Hematopoietic multipotent progenitor cell treated with erythropoietin and hydrocortisone succinate and interleukin-3 and kit ligand, for 4 days (in vitro differentiated cells): ENCODE data around the gene HACD3.
A peak's percentile ranks its signal among the peaks of the same experiment; 100 is the strongest.
"Not testable (repeated sequence)": the region's sequence is repeated elsewhere in the genome, so short reads cannot be mapped to it uniquely, and the experiment has no call there.

Experiments used
- DNase-seq: peaks from one replicate; pipeline ENCODE4 v3.0.0-alpha.2; 2015

Gene HACD3

GRCh38 chr15:65603559-65603958 is 73.3 kb downstream of the HACD3 start:
- DNase-seq, result no peak

DNA sequence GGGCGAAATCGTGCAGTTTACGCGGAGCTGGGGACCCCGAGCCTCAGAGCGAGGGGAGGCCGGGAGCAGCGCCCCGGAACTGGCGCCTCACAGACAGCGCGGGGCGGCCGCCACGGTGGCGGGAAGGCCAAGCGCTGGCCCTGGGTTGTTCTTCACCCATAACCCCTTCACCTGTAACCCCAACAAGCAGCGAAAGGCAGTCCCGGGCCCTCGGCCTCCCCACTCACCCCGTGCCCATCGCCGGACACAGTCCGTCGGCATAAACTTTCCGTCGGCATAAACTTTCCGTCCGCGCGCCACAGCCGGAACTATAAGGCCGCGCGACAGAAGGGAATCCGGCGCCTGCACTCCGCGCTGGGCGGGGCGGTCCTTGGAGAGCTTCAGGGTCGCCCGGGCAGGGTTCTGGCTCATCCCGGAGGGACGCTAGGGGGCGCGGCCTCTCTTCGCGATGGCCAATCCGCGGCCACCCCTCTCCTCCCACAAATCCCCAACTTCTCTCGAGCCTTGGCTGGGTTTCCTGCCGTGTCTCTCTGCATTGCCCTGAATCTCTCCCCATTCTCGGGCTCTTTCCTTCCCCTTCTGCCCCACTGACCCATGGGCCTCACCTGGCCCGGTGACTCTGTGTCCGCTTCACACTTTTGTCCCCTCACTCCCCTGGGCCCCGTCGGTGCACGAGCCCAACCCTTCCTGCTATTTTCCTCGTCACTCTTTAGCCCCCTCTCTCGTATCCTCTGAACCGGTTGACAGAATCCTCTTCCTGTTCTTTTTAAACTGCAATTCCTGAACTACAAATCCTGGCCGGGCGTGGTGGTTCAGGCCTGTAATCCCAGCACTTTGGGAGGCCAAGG is 80.8 kb downstream of the HACD3 start, which contains the start of gene INTS14:
TSS of gene INTS14 (minus strand) at position 261 of the 848 bp plus-strand sequence. CDS start 3,751 bp downstream, outside the sequence.
- peak; percentile 99 for DNase-seq

DNA sequence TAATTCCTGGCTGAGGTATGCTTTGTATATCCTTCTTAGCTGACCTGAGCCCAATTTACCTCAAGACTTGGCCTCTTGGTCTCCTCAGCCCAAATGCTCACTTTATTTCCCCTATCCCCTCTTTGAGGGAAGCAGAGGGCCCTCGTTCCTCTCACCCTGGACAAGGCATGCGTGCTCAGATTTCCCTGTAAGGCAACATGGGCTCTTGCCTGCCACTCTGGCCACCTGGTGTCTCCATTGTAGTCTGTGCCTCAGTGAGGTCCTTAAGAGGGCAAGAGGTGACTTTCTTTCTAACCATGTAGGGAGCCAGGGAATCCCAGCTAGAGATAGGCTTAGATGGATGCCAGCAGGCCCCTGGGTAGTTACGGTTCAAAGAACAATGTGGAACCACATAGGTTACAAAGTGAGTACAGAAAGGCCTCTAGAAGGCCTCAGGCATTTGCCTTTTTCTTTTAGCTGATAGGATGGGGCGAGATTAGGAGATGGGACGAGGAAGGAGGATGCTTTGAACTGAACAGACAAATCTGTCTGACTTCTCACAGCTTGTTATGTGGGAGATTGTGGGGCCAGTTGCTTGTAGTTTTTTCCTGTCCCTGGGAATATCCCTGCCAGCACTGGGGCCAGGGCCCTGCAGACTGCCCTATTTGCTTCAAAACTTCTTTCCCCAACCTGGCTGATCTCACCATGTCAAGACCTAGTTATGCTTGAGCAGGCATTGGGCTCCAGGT is 81.8 kb downstream of the HACD3 start:
- DNase-seq, result no peak

DNA sequence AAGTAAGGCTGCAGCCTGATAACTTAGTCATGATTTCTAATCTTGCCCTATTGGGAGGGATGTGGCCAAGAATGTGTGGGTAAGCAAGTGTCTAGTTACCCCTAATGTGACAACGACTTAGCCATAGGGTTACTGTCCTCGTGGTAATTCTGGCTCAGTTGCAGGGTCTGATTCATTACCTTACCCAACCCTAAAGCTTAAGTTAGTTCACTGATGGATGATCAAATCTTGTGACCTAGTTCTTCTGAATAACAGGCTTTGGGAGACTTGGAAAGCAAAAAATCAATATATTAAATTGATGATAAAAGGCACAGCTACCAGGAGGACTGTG is 82.3 kb downstream of the HACD3 start:
- no peak for DNase-seq

DNA sequence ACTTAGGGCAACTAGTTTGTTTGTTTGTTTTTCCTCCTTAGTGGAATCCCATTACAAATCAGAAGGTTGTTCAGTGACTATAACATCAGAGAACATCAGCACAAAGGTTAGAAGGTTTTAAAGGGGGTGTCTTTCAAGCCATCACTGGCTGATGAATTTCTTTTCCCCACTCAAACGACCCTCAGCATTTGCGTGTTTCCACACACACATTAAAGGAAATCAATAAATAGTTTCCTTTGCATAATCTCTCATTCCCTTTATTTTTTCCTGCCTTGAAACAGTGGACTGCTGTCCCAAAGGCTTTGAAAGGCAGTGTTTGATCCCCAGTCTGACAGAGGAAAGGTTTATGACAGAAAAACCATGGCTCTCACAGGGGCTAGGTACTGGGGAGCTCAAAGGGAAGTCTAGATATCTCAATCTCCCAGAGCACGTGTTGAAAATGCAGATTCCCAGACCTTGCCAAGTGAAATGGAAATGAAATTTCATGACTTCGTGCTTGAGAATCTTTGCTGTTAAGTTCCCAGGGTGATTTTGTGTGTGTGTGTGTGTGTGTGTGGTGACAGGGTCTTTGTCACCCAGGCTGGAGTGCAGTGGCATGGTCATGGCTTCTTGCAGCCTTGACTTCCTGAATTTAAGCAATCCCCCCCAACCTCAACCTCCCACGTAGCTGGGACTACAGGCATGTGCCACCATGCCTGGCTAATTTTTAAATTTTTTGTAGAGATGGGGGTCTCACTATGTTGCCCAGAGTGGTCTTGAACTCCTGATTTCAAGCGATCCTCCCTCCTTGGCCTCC is 82.9 kb downstream of the HACD3 start:
- no peak for DNase-seq

DNA sequence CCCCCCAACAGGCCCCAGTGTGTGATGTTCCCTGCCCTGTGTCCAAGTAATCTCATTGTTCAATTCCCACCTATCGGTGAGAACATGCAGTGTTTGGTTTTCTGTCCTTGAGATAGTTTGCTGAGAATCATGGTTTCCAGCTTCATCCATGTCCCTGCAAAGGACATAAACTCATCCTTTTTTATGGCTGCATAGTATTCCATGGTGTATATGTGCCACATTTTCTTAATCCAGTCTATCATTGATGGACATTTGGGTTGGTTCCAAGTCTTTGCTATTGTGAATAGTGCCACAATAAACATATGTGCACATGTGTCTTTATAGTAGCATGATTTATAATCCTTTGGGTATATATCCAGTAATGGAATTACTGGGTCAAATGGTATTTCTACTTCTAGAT is 85.6 kb downstream of the HACD3 start:
- DNase-seq, result not testable (repeated sequence)

DNA sequence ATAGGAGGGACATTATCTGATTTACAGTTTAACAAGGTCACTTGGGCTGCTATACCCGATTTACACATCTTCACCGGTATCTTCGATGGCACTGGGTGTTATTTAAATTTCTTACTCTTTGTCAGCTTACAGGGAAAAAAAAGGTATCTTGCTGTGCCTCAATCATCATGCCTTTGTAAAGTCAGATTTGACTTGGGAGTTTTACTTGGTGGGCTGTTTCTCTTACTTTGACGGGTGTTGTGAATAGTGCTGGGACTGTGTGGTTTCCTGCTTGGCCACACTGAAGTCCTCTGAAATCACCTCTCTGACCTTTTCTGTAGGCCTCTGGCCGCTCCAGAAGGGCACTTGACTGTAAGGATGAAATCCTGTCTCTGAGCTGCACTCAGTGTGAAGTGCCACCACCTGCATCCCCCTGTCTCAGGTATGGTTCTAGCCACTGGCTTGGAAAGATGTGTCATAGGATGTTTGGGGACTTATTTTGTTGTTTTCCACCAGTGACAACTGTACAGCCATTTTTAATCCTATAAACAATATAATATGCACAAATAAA is 88.4 kb downstream of the HACD3 start:
- no peak for DNase-seq

- peak; percentile 84 for DNase-seq
Observed at GRCh38 chr15:65619626-65620290, 89.5 kb downstream of the HACD3 start.

- DNase-seq, result no peak
Observed at GRCh38 chr15:65620833-65621232, 90.6 kb downstream of the HACD3 start.

GRCh38 chr15:65621638-65622037 is 91.4 kb downstream of the HACD3 start, which contains the start of gene SLC24A1:
TSS of gene SLC24A1 (plus strand) at chr15:65621938. CDS start at chr15:65624081, 2,143 bp downstream.
- no peak for DNase-seq

DNA sequence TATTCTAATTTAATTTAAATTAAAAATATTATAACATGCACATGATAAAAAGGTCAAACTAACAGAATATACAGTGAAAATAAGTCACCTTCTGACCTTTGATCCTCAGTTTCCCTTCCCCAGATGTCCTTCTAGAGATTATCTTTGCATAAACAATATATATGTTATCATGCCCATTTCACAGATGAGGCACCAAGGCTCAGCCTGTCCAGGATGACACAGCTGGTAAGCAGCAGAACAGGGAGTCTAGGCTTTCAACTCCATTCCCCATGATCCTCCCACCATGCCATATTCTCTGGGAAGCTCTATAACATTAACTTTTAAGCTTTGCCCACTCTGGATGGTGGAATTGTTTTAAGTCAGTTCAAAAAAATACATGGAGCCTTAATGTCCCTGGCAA is 92.8 kb downstream of the HACD3 start:
- DNase-seq, result no peak

- no peak for DNase-seq
Observed at GRCh38 chr15:65626856-65627255, 96.6 kb downstream of the HACD3 start.
